ENCODE results near the gene CYP19A1. TPM values are rescaled to one million over a fixed set of nuclear protein-coding genes. Genes with fewer than 3 reads are reported as not detected.

Gene CYP19A1
- total and polyA plus RNA-seq, 10 of the 15 experiments (the other 5 are each of a cell fraction or from before 2014, with no cell fraction given), result 0.08 to 1.8 (median 0.70) TPM

- TF ChIP-seq IRF5 (IDR thresholded peaks at IDR 0.05; ENCODE audit: borderline replicate concordance), result no peak
- TF ChIP-seq SMAD1 (IDR thresholded peaks at IDR 0.05; ENCODE audit: low read depth, partially characterized antibody), result no peak
Measured at GRCh38 chr15:51260202-51260601, 78.2 kb downstream of the CYP19A1 start (continued).

DNA sequence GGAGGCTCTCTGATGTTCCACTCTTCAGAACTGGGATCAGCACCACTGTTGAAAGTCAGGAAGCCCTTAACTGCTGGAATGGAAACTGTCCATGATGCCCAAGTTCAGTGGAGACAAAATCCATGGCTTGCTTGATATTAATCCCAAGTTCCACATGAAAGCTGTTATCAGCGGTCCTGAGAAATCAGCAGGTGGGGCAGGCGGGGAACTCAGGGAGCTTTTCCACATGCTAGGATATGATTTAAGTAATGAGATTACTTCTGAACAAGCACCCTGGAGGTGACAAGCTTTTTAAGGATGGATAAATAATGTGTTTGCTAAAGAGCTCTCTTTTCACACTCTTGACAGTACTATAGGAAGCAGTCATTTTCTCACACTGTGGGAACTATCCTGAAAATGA lies 82.9 kb downstream of the CYP19A1 start:
- ChIA-PET SMC1A (ENCODE audit: uncharacterized antibody, unreplicated experiment) (interaction anchor here (1.0 to 1.4 kb wide), 3 partner anchors 13 to 26 kb away, joined by 3 read pairs; no protein-coding TSS in a partner anchor), POLR2A (no interaction called here)
- in situ Hi-C loops (cut with MboI), result no loop called here
- TF ChIP-seq SPI1 (IDR thresholded peaks at IDR 0.05; ENCODE audit: borderline replicate concordance, insufficient read depth, low read depth, low read length), result no peak
- TF ChIP-seq KAT2A (conservative IDR thresholded peaks at IDR 0.05; ENCODE audit: control insufficient read depth, low read depth, low read length), result no peak
- no peak for TF ChIP-seq STAT1 (conservative IDR thresholded peaks at IDR 0.05)
- TF ChIP-seq E2F8 (IDR thresholded peaks at IDR 0.05; ENCODE audit: low read depth, partially characterized antibody), result no peak
- no peak for TF ChIP-seq POLR2AphosphoS5 (IDR thresholded peaks at IDR 0.05; ENCODE audit: low read length)
- no peak for TF ChIP-seq TARDBP (IDR thresholded peaks at IDR 0.05; ENCODE audit: borderline replicate concordance)
- no peak for TF ChIP-seq STAT3 (IDR thresholded peaks at IDR 0.05; ENCODE audit: low read depth, low read length)
- TF ChIP-seq, protein P1, sequence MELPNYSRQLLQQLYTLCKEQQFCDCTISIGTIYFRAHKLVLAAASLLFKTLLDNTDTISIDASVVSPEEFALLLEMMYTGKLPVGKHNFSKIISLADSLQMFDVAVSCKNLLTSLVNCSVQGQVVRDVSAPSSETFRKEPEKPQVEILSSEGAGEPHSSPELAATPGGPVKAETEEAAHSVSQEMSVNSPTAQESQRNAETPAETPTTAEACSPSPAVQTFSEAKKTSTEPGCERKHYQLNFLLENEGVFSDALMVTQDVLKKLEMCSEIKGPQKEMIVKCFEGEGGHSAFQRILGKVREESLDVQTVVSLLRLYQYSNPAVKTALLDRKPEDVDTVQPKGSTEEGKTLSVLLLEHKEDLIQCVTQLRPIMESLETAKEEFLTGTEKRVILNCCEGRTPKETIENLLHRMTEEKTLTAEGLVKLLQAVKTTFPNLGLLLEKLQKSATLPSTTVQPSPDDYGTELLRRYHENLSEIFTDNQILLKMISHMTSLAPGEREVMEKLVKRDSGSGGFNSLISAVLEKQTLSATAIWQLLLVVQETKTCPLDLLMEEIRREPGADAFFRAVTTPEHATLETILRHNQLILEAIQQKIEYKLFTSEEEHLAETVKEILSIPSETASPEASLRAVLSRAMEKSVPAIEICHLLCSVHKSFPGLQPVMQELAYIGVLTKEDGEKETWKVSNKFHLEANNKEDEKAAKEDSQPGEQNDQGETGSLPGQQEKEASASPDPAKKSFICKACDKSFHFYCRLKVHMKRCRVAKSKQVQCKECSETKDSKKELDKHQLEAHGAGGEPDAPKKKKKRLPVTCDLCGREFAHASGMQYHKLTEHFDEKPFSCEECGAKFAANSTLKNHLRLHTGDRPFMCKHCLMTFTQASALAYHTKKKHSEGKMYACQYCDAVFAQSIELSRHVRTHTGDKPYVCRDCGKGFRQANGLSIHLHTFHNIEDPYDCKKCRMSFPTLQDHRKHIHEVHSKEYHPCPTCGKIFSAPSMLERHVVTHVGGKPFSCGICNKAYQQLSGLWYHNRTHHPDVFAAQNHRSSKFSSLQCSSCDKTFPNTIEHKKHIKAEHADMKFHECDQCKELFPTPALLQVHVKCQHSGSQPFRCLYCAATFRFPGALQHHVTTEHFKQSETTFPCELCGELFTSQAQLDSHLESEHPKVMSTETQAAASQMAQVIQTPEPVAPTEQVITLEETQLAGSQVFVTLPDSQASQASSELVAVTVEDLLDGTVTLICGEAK (IDR thresholded peaks at IDR 0.05; ENCODE audit: borderline replicate concordance), result no peak
- TF ChIP-seq, protein P2, sequence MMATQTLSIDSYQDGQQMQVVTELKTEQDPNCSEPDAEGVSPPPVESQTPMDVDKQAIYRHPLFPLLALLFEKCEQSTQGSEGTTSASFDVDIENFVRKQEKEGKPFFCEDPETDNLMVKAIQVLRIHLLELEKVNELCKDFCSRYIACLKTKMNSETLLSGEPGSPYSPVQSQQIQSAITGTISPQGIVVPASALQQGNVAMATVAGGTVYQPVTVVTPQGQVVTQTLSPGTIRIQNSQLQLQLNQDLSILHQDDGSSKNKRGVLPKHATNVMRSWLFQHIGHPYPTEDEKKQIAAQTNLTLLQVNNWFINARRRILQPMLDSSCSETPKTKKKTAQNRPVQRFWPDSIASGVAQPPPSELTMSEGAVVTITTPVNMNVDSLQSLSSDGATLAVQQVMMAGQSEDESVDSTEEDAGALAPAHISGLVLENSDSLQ (IDR thresholded peaks at IDR 0.05), result no peak

More for the DNA sequence above, 82.9 kb downstream of the CYP19A1 start:
- no peaks in the 10 kb centered on the region for H4K20me1 ChIP-seq (ENCODE audit: control insufficient read depth, insufficient read depth)
- no peak overlapping the region for H3K27ac ChIP-seq (ENCODE audit: control insufficient read depth, insufficient read depth)
- H3K27me3 ChIP-seq (replicated peaks in 1 of 2; ENCODE audit: control insufficient read depth in 2 of 2, insufficient read depth in 2 of 2, low read length in 1 of 2), result no peaks in the 10 kb centered on the region; a peak in 1 of 4 replicates
- ATAC-seq (no peak), FAIRE-seq (no peak), DNase-seq (ENCODE audit: low read depth, low spot score) (no peak)
- intact Hi-C loops (cut with micrococcal nuclease; ENCODE audit: unreplicated experiment), result no loop called here
- H3K9ac ChIP-seq (ENCODE audit: control insufficient read depth, insufficient read depth, low read length), result no peak overlapping the region
- H3K4me3 ChIP-seq, result no peak overlapping the region
- H2AFZ ChIP-seq (ENCODE audit: control insufficient read depth, low read depth, low read length), result no peak overlapping the region
- no peaks in the 10 kb centered on the region for H3K9me3 ChIP-seq (replicated peaks; ENCODE audit: control insufficient read depth, insufficient read depth, low read length)
- 65% methylated on average over 2 of the region's 2 CpGs for WGBS (ENCODE audit: insufficient coverage, insufficient replicate concordance, low lambda C conversion rate, missing lambda C conversion rate)
- H3K36me3 ChIP-seq (ENCODE audit: control insufficient read depth in 2 of 2, insufficient read depth in 2 of 2, low read length in 1 of 2), result no peaks in the 10 kb centered on the region
- CTCF ChIA-PET, result interaction anchor here (0.8 to 1.8 kb wide), 2 partner anchors 27 to 92 kb away, joined by 4 to 5 read pairs; no protein-coding TSS in a partner anchor
- no TSS peak for BruUV-seq (replicated peaks)
- H3K79me2 ChIP-seq (ENCODE audit: control insufficient read depth, insufficient read depth, low read length), result no peaks in the 10 kb centered on the region
- no peaks in the 10 kb centered on the region for H3K4me1 ChIP-seq (ENCODE audit: control insufficient read depth, insufficient read depth, low read length)
- no peak overlapping the region for H3K4me2 ChIP-seq (ENCODE audit: control insufficient read depth, insufficient read depth)
- RAD21 ChIA-PET (ENCODE audit: unreplicated experiment), result no interaction called here
